NOMO-1 treated with DMSO at 0.1 percent for 48 hours (cell line): Measurements from ENCODE around the gene HSPB2.
"Not testable (repeated sequence)": the region's sequence is repeated elsewhere in the genome, so short reads cannot be mapped to it uniquely, and the experiment has no call there.

Source experiments
- DNase-seq: peaks from one replicate; lab custom pipeline; 2025; ENCODE audit not compliant: unreplicated experiment; lab: John Stamatoyannopoulos, UW

Gene HSPB2

DNA sequence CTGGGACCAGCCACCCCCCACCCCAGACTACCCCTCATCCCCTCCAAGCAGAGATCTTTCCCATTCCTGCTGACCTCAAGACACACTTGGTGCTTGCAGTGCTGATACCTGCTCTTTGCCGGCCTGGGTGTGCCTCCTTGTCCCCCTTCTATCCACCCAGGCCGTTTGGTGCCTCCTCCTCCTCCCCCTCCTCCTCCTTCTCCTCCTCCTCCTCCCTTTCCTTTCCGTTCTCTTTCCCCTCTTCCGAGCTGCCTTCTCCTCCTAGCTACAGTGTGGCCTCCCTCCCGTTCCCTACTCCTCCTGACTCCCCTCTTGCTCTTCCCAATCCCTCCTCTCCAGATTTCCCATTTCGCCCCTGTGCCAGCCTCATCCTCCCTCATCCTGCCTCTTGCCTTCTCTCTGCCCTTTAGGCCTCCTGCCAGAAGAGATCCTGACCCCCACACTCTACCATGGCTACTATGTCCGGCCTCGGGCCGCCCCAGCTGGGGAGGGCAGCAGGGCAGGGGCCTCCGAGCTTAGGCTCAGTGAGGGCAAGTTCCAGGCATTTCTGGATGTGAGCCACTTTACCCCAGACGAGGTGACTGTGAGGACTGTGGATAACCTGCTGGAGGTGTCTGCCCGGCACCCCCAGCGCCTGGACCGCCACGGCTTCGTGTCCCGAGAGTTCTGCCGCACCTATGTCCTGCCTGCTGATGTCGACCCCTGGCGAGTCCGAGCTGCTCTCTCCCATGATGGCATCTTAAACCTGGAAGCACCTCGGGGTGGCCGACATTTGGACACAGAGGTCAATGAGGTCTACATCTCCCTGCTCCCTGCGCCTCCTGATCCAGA, 712 bp downstream of the HSPB2 start:
- no peak for DNase-seq

DNA sequence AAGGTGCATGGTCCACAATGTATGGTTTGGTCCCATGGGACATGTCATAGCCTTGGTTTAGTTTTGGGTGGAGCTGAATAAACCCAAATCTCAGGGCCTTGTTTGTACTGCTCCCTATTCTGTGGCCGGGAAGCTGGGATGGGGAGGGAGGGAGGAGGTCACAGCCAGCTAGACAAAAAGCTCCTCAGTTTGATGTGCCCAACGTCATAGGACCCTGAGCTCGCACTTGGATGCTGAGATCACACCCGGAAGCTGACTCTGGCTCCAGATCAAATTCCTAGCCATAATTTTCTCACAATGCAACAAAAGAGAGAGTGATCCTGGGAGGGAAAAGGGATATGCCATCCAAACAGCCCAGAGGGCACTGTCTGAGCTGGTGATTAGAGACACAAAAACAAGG, 1.5 kb downstream of the HSPB2 start:
- no peak for DNase-seq

DNA sequence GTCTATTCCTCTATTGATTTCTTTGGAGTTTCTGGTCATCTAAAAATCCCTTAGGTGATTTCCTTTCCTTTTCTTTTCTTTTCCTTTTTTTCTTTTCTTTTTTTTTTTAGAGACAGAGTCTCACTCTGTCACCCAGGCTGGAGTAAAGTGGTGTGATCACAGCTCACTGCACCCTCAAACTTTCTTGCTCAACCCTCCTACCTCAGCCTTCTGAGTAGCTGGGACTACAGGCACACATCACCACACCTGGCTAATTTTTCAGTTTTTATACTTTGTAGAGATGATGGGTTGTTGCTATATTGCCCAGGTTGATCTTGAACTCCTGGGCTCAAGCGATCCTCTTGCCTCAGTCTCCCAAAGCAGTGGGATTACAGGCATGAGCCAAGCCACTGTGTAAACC, 4.2 kb downstream of the HSPB2 start:
- no peak for DNase-seq

DNA sequence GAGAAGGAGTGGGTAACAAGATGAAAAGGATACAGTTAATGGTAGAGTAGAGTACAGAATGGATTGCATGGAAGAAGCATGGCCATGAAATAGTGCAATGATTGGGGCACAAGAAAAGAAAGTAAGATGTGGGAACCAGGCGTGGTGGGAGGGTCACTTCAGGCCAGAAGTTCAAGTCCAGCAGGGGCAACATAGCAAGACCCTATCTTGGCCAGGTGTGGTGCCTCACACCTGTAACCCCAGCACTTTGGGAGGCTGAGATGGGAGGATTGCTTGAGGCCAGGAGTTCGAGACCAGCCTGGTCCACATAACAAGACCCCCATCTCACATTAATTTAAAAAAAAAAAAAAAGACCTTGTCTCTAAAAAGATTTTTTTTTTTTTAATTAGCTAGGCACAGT, 4.8 kb downstream of the HSPB2 start:
- DNase-seq, result no peak

DNA sequence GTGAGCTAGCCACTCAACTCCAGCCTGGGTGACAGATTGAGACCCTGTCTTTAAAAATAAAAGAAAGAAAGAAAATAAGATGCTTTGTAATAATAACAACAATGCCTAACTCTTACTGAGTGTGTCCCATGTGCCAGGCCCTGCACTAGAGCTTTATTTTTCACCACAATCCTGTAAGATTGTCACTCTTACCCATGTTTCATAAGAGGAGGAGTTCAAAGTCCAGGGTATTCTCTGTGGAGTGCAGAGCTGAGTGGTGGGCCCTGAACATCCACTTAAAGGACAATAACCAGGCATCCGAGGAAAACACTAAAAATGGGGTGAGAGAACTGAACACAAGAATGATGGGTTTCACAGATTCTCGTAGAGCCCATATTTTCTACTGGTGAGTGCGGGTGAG, 5.3 kb downstream of the HSPB2 start:
- DNase-seq, result no peak

- DNase-seq, result no peak
Observed at GRCh38 chr11:111918390-111919256, 6.1 kb downstream of the HSPB2 start, which contains the start of gene C11orf52. TSS of gene C11orf52 (plus strand) at chr11:111918913. CDS start at chr11:111918973, 60 bp downstream.

- no peak for DNase-seq
Observed at GRCh38 chr11:111920908-111921307, 8.4 kb downstream of the HSPB2 start.

DNA sequence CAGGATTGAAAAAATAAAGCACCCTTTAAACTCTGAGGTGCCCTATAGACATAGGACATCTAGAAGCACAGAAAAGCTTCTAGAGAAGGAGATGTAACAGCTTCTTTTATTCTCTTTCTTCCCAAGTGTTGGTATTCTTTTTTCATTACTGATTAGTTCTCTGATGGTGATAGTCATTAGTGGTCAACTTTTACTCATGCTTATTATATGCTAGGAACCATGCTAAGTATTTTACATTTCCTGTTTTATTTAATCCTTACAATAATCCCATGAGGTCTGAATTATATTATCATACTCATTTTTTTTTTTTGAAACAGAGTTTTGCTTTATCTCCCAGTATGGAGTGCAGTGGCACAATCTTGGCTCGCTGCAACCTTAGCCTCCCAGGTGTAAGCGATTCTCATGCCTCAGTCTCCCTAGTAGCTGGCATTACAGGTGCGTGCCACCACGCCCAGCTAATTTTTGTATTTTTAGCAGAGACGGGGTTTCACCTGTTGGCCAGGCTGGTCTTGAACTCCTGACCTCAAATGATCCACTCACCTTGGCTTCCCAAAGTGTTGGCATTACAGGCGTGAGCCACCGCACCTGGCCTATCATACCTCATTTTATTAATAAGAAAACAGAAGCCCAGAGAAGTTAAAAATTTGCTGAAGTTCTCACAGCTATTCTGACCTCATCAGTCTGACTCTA, 9.2 kb downstream of the HSPB2 start:
- no peak for DNase-seq

DNA sequence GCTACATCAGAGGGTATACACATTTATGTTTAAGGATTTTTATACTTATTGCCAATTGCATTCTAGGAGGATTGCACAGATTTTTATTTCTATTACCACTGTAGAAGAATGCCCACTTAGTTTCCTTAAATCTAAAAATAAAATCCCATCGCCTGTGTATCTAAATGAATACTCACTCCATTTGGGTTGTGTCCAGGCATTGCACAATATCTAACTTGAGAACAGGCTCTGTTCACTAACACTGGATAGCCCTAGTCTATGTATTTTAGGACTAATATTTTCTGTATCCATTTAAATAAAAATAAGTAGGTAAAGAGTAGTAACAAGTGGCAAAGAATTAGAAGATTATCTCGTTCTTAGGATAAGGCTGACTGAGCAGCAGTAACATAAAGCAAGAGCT, 10.3 kb downstream of the HSPB2 start:
- DNase-seq, result peak; percentile 30

- no peak for DNase-seq
Observed at GRCh38 chr11:111923351-111923788, 10.8 kb downstream of the HSPB2 start.

- no peak for DNase-seq
Observed at GRCh38 chr11:111923951-111924350, 11.4 kb downstream of the HSPB2 start.

GRCh38 chr11:111925953-111926352, 13.4 kb downstream of the HSPB2 start:
- no peak for DNase-seq

DNA sequence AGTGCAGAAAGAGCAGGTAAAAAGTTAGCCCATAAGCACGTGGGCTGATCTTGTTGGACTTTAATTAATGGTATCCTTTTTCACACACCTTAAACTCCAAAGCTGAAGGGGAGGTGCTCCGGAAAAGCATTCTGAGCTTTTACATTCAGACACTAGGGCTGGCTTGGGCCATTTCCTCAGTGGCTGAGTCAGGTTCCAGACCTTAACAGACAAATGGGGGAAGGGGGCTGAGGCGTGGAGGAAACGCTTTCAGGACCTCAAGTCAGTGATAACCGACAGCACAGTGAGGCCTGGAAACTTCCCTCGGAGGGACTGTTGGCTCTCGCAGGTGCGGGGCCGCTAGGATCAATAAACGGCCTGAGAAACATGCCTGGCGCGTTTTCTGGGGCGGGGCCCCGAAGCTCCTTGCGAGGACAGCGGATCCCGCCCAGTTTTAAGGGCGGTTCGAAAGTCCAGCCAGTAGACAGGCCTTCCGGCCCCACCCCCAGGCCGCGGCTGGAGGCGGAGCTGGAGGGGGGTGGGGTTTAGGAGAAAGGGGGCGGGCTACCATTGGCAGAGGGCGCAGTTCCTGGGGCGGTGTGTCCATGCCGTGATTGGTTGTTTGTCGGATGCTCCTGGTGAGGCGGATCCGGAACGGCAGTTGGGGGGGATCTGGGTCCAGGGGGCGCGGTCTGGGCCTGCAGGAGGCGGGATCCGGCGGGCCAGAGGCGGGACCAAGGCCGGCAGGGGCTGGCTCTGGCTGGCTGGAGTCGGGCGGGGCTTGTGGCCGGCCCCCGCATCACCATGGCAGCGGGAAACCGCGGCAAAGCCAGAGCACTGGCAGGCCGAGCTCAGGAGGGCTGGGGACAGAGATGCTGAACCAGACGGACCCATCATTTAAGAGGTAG, 14.2 kb downstream of the HSPB2 start:
- peak; percentile 96 for DNase-seq

DNA sequence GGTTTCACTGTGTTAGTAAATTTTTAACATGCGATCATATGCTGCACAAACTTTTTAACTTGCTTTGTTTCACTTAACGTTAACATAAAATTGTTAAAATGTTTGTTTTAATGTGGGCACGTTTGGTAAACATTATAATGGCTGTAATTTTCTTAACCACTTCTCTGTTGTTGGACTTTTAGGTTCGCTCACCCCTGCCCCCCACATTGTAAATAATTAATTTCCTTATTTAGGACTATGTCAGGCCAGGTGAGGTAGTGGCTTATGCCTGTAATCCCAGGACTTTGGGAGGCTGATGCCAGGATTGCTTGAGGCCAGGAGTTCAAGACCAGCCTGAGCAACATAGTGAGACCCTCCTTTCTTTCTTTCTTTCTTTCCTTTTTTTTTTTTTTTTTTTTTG, 17.9 kb downstream of the HSPB2 start:
- DNase-seq, result no peak

DNA sequence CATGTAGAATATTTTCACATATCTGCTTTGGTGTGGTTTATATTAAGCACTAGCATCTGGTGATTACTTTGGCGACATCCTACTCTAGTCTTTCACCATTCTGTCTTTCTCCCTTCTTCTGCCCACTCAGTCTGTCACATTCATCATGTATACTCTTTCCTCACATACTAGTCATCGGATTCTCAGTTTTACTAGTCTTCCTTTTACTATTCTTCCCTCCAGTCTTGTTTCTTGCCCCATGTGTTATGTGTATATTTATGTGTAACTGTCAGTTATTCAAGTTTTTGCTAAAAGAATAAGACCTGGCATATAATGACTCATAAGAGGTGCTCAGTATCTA, 20.0 kb downstream of the HSPB2 start:
- no peak for DNase-seq

DNA sequence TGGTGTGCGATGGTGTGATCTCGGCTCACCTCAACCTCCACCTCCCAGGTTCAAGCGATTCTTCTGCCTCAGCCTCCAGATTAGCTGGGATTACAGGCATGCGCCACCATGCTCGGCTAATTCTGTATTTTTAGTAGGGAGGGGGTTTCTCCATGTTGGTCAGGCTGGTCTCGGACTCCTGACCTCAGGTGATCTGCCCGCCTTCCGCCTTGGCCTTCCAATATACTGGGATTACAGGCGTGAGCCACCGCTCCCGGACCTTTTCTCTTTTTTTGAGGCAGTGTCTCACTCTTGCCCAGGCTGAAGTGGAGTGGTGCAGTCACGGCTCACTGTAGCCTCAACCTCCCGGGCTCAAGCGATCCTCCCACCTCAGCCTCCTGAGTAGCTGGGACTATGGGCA, 20.6 kb downstream of the HSPB2 start:
- not testable (repeated sequence) for DNase-seq

GRCh38 chr11:111933872-111934271, 21.3 kb downstream of the HSPB2 start:
- peak; percentile 86 for DNase-seq

GRCh38 chr11:111934306-111934705, 21.8 kb downstream of the HSPB2 start:
- no peak for DNase-seq

GRCh38 chr11:111935317-111936039, 22.9 kb downstream of the HSPB2 start:
- DNase-seq, result peak; percentile 33

- no peak for DNase-seq
Observed at GRCh38 chr11:111936040-111936540, 23.6 kb downstream of the HSPB2 start.
